Activated CD8-positive, alpha-beta T cell treated with anti-CD3 and anti-CD28 coated beads for 36 hours (primary cell): ENCODE results near the gene OVCA2. TPM values are rescaled to one million over a fixed set of nuclear protein-coding genes. Genes with fewer than 3 reads are reported as not detected.

Source experiments
- ATAC-seq: fragments of 200-7000 bp; cut with Tn5 transposase; one replicate; pipeline ENCODE4 v1.10.0; 2021; ENCODE audit warnings: mild to moderate bottlenecking, moderate library complexity
- CTCF ChIA-PET: fragments of 350-600 bp; sonication (Branson Sonifier 250); formaldehyde crosslinking; loops from one replicate; lab custom pipeline; 2021; ENCODE audit warnings: antibody characterized with exemption; lab: Charles Lee
- POLR2A ChIA-PET: fragments of 350-600 bp; sonication (Branson Sonifier 250); formaldehyde crosslinking; loops from one replicate; lab custom pipeline; 2021; ENCODE audit warnings: antibody characterized with exemption; lab: Charles Lee
- DNase-seq: peaks from one replicate; pipeline ENCODE4 v3.0.0-alpha.2; 2020
- H3K27ac Mint-ChIP-seq: one replicate; pipeline ENCODE4 v1.8.0; 2021; ENCODE audit warnings: mild to moderate bottlenecking, mixed read lengths
- H3K27me3 Mint-ChIP-seq: one replicate; pipeline ENCODE4 v1.8.0; 2021; ENCODE audit warnings: mixed read lengths
- H3K36me3 Mint-ChIP-seq: one replicate; pipeline ENCODE4 v1.8.0; 2021; ENCODE audit warnings: low read depth, mixed read lengths
- H3K4me1 Mint-ChIP-seq: one replicate; pipeline ENCODE4 v1.8.0; 2021; ENCODE audit warnings: low read depth, mixed read lengths
- H3K4me3 Mint-ChIP-seq: one replicate; pipeline ENCODE4 v1.8.0; 2021; ENCODE audit warnings: mild to moderate bottlenecking, moderate library complexity, mixed read lengths
- H3K9me3 Mint-ChIP-seq: one replicate; pipeline ENCODE4 v1.8.0; 2021; ENCODE audit warnings: mixed read lengths
- CTCF ChIP-seq: fragments of 200-600 bp; IDR thresholded peaks from one replicate; pipeline ENCODE4 v1.8.0; 2022; ENCODE audit warnings: antibody characterized with exemption, mild to moderate bottlenecking
- intact Hi-C: fragments of 100-400 bp; cut with micrococcal nuclease; formaldehyde crosslinking; loops from one replicate; pipeline ENCODE4 v1.10.0; 2022
- total RNA-seq, 2 experiments: library from RNA; stranded (reverse); gene quantifications; one replicate each; pipeline ENCODE4 v1.2.3, GENCODE V29; 2021

The OVCA2 gene
- total RNA-seq, 2 experiments from 2014 or later, result 28.0 to 28.5 TPM

GRCh38 chr17:2027528-2028233 lies 14.1 kb upstream of the OVCA2 start:
- peaks cover 27% of the 10 kb centered on the region for H3K27me3 Mint-ChIP-seq

GRCh38 chr17:2028234-2028614 lies 13.6 kb upstream of the OVCA2 start:
- H3K9me3 Mint-ChIP-seq, result no peaks in the 10 kb centered on the region
- no peaks in the 10 kb centered on the region for H3K36me3 Mint-ChIP-seq
- no peak overlapping the region for H3K27ac Mint-ChIP-seq
- DNase-seq (no peak), ATAC-seq (no peak)
- ChIA-PET POLR2A (no interaction called here), CTCF (interaction anchor here (0.5 to 2.4 kb wide), 3 partner anchors 27 to 220 kb away, joined by 3 to 7 read pairs (median 3); partner anchors contain the start of gene HIC1)
- peaks cover 25% of the 10 kb centered on the region for H3K27me3 Mint-ChIP-seq
- TF ChIP-seq CTCF, result no peak
- H3K4me1 Mint-ChIP-seq, result peaks cover 28% of the 10 kb centered on the region
- intact Hi-C loops, result loop anchor here (5.0 kb wide), 1 partner anchor 121 kb away; no protein-coding TSS in a partner anchor
- H3K4me3 Mint-ChIP-seq, result no peak overlapping the region

More at GRCh38 chr17:2027528-2028233, 14.1 kb upstream of the OVCA2 start:
- TF ChIP-seq CTCF, result no peak
- ATAC-seq (no peak), DNase-seq (no peak)
- Mint-ChIP-seq H3K9me3 (no peaks in the 10 kb centered on the region), H3K4me3 (no peak overlapping the region), H3K27ac (no peak overlapping the region), H3K36me3 (no peaks in the 10 kb centered on the region), H3K4me1 (peaks cover 28% of the 10 kb centered on the region)
- ChIA-PET POLR2A (no interaction called here), CTCF (interaction anchor here (0.5 to 2.4 kb wide), 4 partner anchors 27 to 389 kb away, joined by 3 to 7 read pairs (median 3); partner anchors contain the start of gene HIC1)
- intact Hi-C loops, result loop anchor here (5.0 kb wide), 1 partner anchor 120 kb away; no protein-coding TSS in a partner anchor

GRCh38 chr17:2028737-2029136 lies 13.1 kb upstream of the OVCA2 start:
- H3K27ac Mint-ChIP-seq, result no peak overlapping the region
- intact Hi-C loops, result loop anchor here (5.0 kb wide), 1 partner anchor 121 kb away; no protein-coding TSS in a partner anchor
- ChIA-PET POLR2A (interaction anchor here (0.6 to 4.1 kb wide), 2 partner anchors 12 to 267 kb away, joined by 3 to 30 read pairs; partner anchors contain the start of gene OVCA2), CTCF (interaction anchor here (0.5 to 2.4 kb wide), 3 partner anchors 26 to 220 kb away, joined by 3 to 7 read pairs (median 3); partner anchors contain the start of gene HIC1)
- H3K4me1 Mint-ChIP-seq, result peaks cover 28% of the 10 kb centered on the region
- no peak overlapping the region for H3K4me3 Mint-ChIP-seq
- H3K27me3 Mint-ChIP-seq, result peaks cover 22% of the 10 kb centered on the region
- H3K9me3 Mint-ChIP-seq, result no peaks in the 10 kb centered on the region
- DNase-seq (no peak), ATAC-seq (no peak)
- no peaks in the 10 kb centered on the region for H3K36me3 Mint-ChIP-seq
- no peak for TF ChIP-seq CTCF

- ATAC-seq (peak; percentile 89), DNase-seq (peak; percentile 91)
- intact Hi-C loops, result loop anchor here (5.0 kb wide), 1 partner anchor 123 kb away; no protein-coding TSS in a partner anchor
- H3K4me1 Mint-ChIP-seq, result peaks cover 27% of the 10 kb centered on the region
- H3K4me3 Mint-ChIP-seq, result peak within 1 kb of the TSS; percentile 88
- peak within 1 kb of the TSS; percentile 83 for H3K27ac Mint-ChIP-seq
- no peak for TF ChIP-seq CTCF
- ChIA-PET CTCF (interaction anchor here (2.2 to 2.4 kb wide), 2 partner anchors 11 to 25 kb away, joined by 7 to 8 read pairs; partner anchors contain the start of genes HIC1 and OVCA2), POLR2A (interaction anchor here (0.7 to 4.1 kb wide), 3 partner anchors 9 to 34 kb away, joined by 3 to 30 read pairs (median 3); partner anchors contain the start of gene OVCA2)
- H3K9me3 Mint-ChIP-seq, result no peaks in the 10 kb centered on the region
- no peaks in the 10 kb centered on the region for H3K36me3 Mint-ChIP-seq
- H3K27me3 Mint-ChIP-seq, result peaks cover 20% of the 10 kb centered on the region
Observed at GRCh38 chr17:2029911-2030778, 11.7 kb upstream of the OVCA2 start, which contains the start of gene DPH1. Gene DPH1 (plus strand): TSS chr17:2030153. CDS start chr17:2030170, 17 bp downstream.
